ENCODE data around the gene PPP2R1B. TPM values are rescaled to one million over a fixed set of nuclear protein-coding genes. Genes with fewer than 3 reads are reported as not detected.

The PPP2R1B gene
- polyA plus RNA-seq, 1 experiment: 20.7 TPM

GRCh38 chr11:111696556-111696955 lies 69.6 kb downstream of the PPP2R1B start:
- POLR2A ChIA-PET: no interaction called here
- Histone ChIP-seq H3K27me3 (ENCODE audit: control insufficient read depth, insufficient read depth, low read length) (no peaks in the 10 kb centered on the region), H3K4me3 (ENCODE audit: low read depth, low read length) (no peak overlapping the region), H3K36me3 (ENCODE audit: control insufficient read depth, insufficient read depth, low read length) (no peaks in the 10 kb centered on the region; the same call in 1 of the 2 replicates)
- CTCF ChIA-PET: interaction anchor here (0.8 to 1.1 kb wide), 2 partner anchors 92 to 94 kb away, joined by 3 read pairs; no protein-coding TSS in a partner anchor
- TF ChIP-seq CTCF (IDR thresholded peaks at IDR 0.05; ENCODE audit: insufficient read depth, low read depth, low read length): no peak
- no peak for DNase-seq (ENCODE audit: low read depth)

- ChIA-PET CTCF (interaction anchor here (0.8 to 2.2 kb wide), 2 partner anchors 9 to 14 kb away, joined by 3 to 8 read pairs; no protein-coding TSS in a partner anchor), POLR2A (no interaction called here)
- TF ChIP-seq CTCF (IDR thresholded peaks at IDR 0.05; ENCODE audit: insufficient read depth, low read depth, low read length): no peak
- no peak for DNase-seq (ENCODE audit: low read depth)
- Histone ChIP-seq H3K27me3 (ENCODE audit: control insufficient read depth, insufficient read depth, low read length) (no peaks in the 10 kb centered on the region), H3K36me3 (ENCODE audit: control insufficient read depth, insufficient read depth, low read length) (no peaks in the 10 kb centered on the region; the same call in 1 of the 2 replicates), H3K4me3 (ENCODE audit: low read depth, low read length) (no peak overlapping the region)
Measured at GRCh38 chr11:111694851-111695250, 71.3 kb downstream of the PPP2R1B start.

GRCh38 chr11:111693224-111693937 lies 72.8 kb downstream of the PPP2R1B start:
- ChIA-PET CTCF (interaction anchor here (0.6 to 0.8 kb wide), 2 partner anchors 24 to 80 kb away, joined by 3 read pairs; no protein-coding TSS in a partner anchor), POLR2A (no interaction called here)
- Histone ChIP-seq H3K27me3 (ENCODE audit: control insufficient read depth, insufficient read depth, low read length) (no peaks in the 10 kb centered on the region), H3K36me3 (ENCODE audit: control insufficient read depth, insufficient read depth, low read length) (no peaks in the 10 kb centered on the region; the same call in none of the 2 replicates), H3K4me3 (ENCODE audit: low read depth, low read length) (no peak overlapping the region)
- no peak for DNase-seq (ENCODE audit: low read depth)
- TF ChIP-seq CTCF (IDR thresholded peaks at IDR 0.05; ENCODE audit: insufficient read depth, low read depth, low read length): no peak

GRCh38 chr11:111691741-111692140 lies 74.4 kb downstream of the PPP2R1B start:
- Histone ChIP-seq H3K27me3 (ENCODE audit: control insufficient read depth, insufficient read depth, low read length) (no peaks in the 10 kb centered on the region), H3K36me3 (ENCODE audit: control insufficient read depth, insufficient read depth, low read length) (peaks cover 1% of the 10 kb centered on the region), H3K4me3 (ENCODE audit: low read depth, low read length) (no peak overlapping the region)
- no peak for DNase-seq (ENCODE audit: low read depth)
- TF ChIP-seq CTCF (IDR thresholded peaks at IDR 0.05; ENCODE audit: insufficient read depth, low read depth, low read length): no peak
- ChIA-PET POLR2A (no interaction called here), CTCF (interaction anchor here (1.4 to 1.7 kb wide), 2 partner anchors 33 to 44 kb away, joined by 4 read pairs; no protein-coding TSS in a partner anchor)

- no peak for DNase-seq (ENCODE audit: low read depth)
- TF ChIP-seq CTCF (IDR thresholded peaks at IDR 0.05; ENCODE audit: insufficient read depth, low read depth, low read length): no peak
- Histone ChIP-seq H3K27me3 (ENCODE audit: control insufficient read depth, insufficient read depth, low read length) (no peaks in the 10 kb centered on the region), H3K4me3 (ENCODE audit: low read depth, low read length) (no peak overlapping the region), H3K36me3 (ENCODE audit: control insufficient read depth, insufficient read depth, low read length) (peaks cover 2% of the 10 kb centered on the region)
- CTCF ChIA-PET: interaction anchor here (1.4 to 1.7 kb wide), 2 partner anchors 32 to 43 kb away, joined by 4 read pairs; no protein-coding TSS in a partner anchor
- POLR2A ChIA-PET: no interaction called here
Measured at GRCh38 chr11:111691176-111691575, 75.0 kb downstream of the PPP2R1B start.

Measured in BJ (cell line).